ENCODE measurements around the gene SLC52A3.

The SLC52A3 gene

GRCh38 chr20:755941-756340, 12.4 kb downstream of the SLC52A3 start:
- Mint-ChIP-seq H3K4me3 (no peak overlapping the region), H3K9me3 (no peaks in the 10 kb centered on the region), H3K36me3 (ENCODE audit: low read depth) (no peaks in the 10 kb centered on the region), H3K27me3 (ENCODE audit: low read depth) (peaks cover 2% of the 10 kb centered on the region), H3K4me1 (ENCODE audit: low read depth) (peaks cover 6% of the 10 kb centered on the region), H3K27ac (no peak overlapping the region)
- DNase-seq (ENCODE audit: low spot score) = no peak

GRCh38 chr20:754904-755303, 13.4 kb downstream of the SLC52A3 start:
- H3K4me1 Mint-ChIP-seq (ENCODE audit: low read depth) = peaks cover 4% of the 10 kb centered on the region
- no peak for DNase-seq (ENCODE audit: low spot score)
- no peaks in the 10 kb centered on the region for H3K9me3 Mint-ChIP-seq
- H3K27ac Mint-ChIP-seq = no peak overlapping the region
- H3K27me3 Mint-ChIP-seq (ENCODE audit: low read depth) = peaks cover 4% of the 10 kb centered on the region
- H3K36me3 Mint-ChIP-seq (ENCODE audit: low read depth) = no peaks in the 10 kb centered on the region
- H3K4me3 Mint-ChIP-seq = no peak overlapping the region

GRCh38 chr20:753897-754635, 14.2 kb downstream of the SLC52A3 start:
- no peaks in the 10 kb centered on the region for H3K9me3 Mint-ChIP-seq
- H3K27me3 Mint-ChIP-seq (ENCODE audit: low read depth) = peaks cover 4% of the 10 kb centered on the region
- H3K4me1 Mint-ChIP-seq (ENCODE audit: low read depth) = peaks cover 4% of the 10 kb centered on the region
- no peaks in the 10 kb centered on the region for H3K36me3 Mint-ChIP-seq (ENCODE audit: low read depth)
- no peak overlapping the region for H3K4me3 Mint-ChIP-seq
- no peak overlapping the region for H3K27ac Mint-ChIP-seq
- DNase-seq (ENCODE audit: low spot score) = no peak

- Mint-ChIP-seq H3K4me1 (ENCODE audit: low read depth) (peaks cover 4% of the 10 kb centered on the region), H3K27me3 (ENCODE audit: low read depth) (peaks cover 4% of the 10 kb centered on the region), H3K9me3 (no peaks in the 10 kb centered on the region), H3K4me3 (no peak overlapping the region), H3K36me3 (ENCODE audit: low read depth) (no peaks in the 10 kb centered on the region), H3K27ac (no peak overlapping the region)
- DNase-seq (ENCODE audit: low spot score) = no peak
Measured at GRCh38 chr20:753136-753535, 15.2 kb downstream of the SLC52A3 start.

GRCh38 chr20:752291-752690, 16.0 kb downstream of the SLC52A3 start:
- Mint-ChIP-seq H3K27ac (no peak overlapping the region), H3K9me3 (no peaks in the 10 kb centered on the region), H3K4me3 (no peak overlapping the region), H3K4me1 (ENCODE audit: low read depth) (no peaks in the 10 kb centered on the region), H3K27me3 (ENCODE audit: low read depth) (peaks cover 4% of the 10 kb centered on the region), H3K36me3 (ENCODE audit: low read depth) (no peaks in the 10 kb centered on the region)
- no peak for DNase-seq (ENCODE audit: low spot score)

- no peak for DNase-seq (ENCODE audit: low spot score)
- Mint-ChIP-seq H3K4me1 (ENCODE audit: low read depth) (no peaks in the 10 kb centered on the region), H3K27me3 (ENCODE audit: low read depth) (peaks cover 4% of the 10 kb centered on the region), H3K9me3 (no peaks in the 10 kb centered on the region), H3K36me3 (ENCODE audit: low read depth) (no peaks in the 10 kb centered on the region), H3K27ac (no peak overlapping the region), H3K4me3 (no peak overlapping the region)
Measured at GRCh38 chr20:751761-752160, 16.5 kb downstream of the SLC52A3 start.

- H3K27ac Mint-ChIP-seq = no peak overlapping the region
- peaks cover 4% of the 10 kb centered on the region for H3K27me3 Mint-ChIP-seq (ENCODE audit: low read depth)
- no peak overlapping the region for H3K4me3 Mint-ChIP-seq
- H3K4me1 Mint-ChIP-seq (ENCODE audit: low read depth) = no peaks in the 10 kb centered on the region
- no peak for DNase-seq (ENCODE audit: low spot score)
- H3K9me3 Mint-ChIP-seq = peaks cover 5% of the 10 kb centered on the region
- H3K36me3 Mint-ChIP-seq (ENCODE audit: low read depth) = no peaks in the 10 kb centered on the region
Measured at GRCh38 chr20:750801-751200, 17.5 kb downstream of the SLC52A3 start.

- Mint-ChIP-seq H3K27ac (no peak overlapping the region), H3K27me3 (ENCODE audit: low read depth) (peaks cover 2% of the 10 kb centered on the region), H3K4me1 (ENCODE audit: low read depth) (no peaks in the 10 kb centered on the region), H3K36me3 (ENCODE audit: low read depth) (no peaks in the 10 kb centered on the region), H3K9me3 (peaks cover 16% of the 10 kb centered on the region), H3K4me3 (no peak overlapping the region)
- no peak for DNase-seq (ENCODE audit: low spot score)
Measured at GRCh38 chr20:745683-746301, 22.5 kb downstream of the SLC52A3 start.

- no peaks in the 10 kb centered on the region for H3K36me3 Mint-ChIP-seq (ENCODE audit: low read depth)
- no peak overlapping the region for H3K4me3 Mint-ChIP-seq
- peaks cover 16% of the 10 kb centered on the region for H3K9me3 Mint-ChIP-seq
Measured at GRCh38 chr20:742156-742555, 26.1 kb downstream of the SLC52A3 start.

GRCh38 chr20:741620-742019, 26.7 kb downstream of the SLC52A3 start:
- H3K27ac Mint-ChIP-seq = no peak overlapping the region
- no peaks in the 10 kb centered on the region for H3K36me3 Mint-ChIP-seq (ENCODE audit: low read depth)
- H3K4me1 Mint-ChIP-seq (ENCODE audit: low read depth) = no peaks in the 10 kb centered on the region
- no peaks in the 10 kb centered on the region for H3K27me3 Mint-ChIP-seq (ENCODE audit: low read depth)
- DNase-seq (ENCODE audit: low spot score) = no peak
- peaks cover 16% of the 10 kb centered on the region for H3K9me3 Mint-ChIP-seq
- no peak overlapping the region for H3K4me3 Mint-ChIP-seq

More at GRCh38 chr20:742156-742555, 26.1 kb downstream of the SLC52A3 start:
- DNase-seq (ENCODE audit: low spot score) = no peak
- Mint-ChIP-seq H3K27ac (no peak overlapping the region), H3K4me1 (ENCODE audit: low read depth) (no peaks in the 10 kb centered on the region), H3K27me3 (ENCODE audit: low read depth) (no peaks in the 10 kb centered on the region)

- DNase-seq (ENCODE audit: low spot score) = no peak
- no peaks in the 10 kb centered on the region for H3K4me1 Mint-ChIP-seq (ENCODE audit: low read depth)
- H3K27ac Mint-ChIP-seq = no peak overlapping the region
- no peaks in the 10 kb centered on the region for H3K27me3 Mint-ChIP-seq (ENCODE audit: low read depth)
- peaks cover 5% of the 10 kb centered on the region for H3K9me3 Mint-ChIP-seq
- no peak overlapping the region for H3K4me3 Mint-ChIP-seq
- H3K36me3 Mint-ChIP-seq (ENCODE audit: low read depth) = no peaks in the 10 kb centered on the region
Measured at GRCh38 chr20:740162-740561, 28.1 kb downstream of the SLC52A3 start.

- no peaks in the 10 kb centered on the region for H3K4me1 Mint-ChIP-seq (ENCODE audit: low read depth)
- H3K9me3 Mint-ChIP-seq = peaks cover 3% of the 10 kb centered on the region
Measured at GRCh38 chr20:739736-740135, 28.6 kb downstream of the SLC52A3 start.

GRCh38 chr20:733861-734260, 34.4 kb downstream of the SLC52A3 start:
- no peak for DNase-seq (ENCODE audit: low spot score)
- H3K36me3 Mint-ChIP-seq (ENCODE audit: low read depth) = no peaks in the 10 kb centered on the region
- H3K4me3 Mint-ChIP-seq = no peak overlapping the region
- H3K4me1 Mint-ChIP-seq (ENCODE audit: low read depth) = no peaks in the 10 kb centered on the region
- peaks cover 23% of the 10 kb centered on the region for H3K27me3 Mint-ChIP-seq (ENCODE audit: low read depth)
- no peak overlapping the region for H3K27ac Mint-ChIP-seq
- no peaks in the 10 kb centered on the region for H3K9me3 Mint-ChIP-seq

More at GRCh38 chr20:739736-740135, 28.6 kb downstream of the SLC52A3 start:
- Mint-ChIP-seq H3K27me3 (ENCODE audit: low read depth) (no peaks in the 10 kb centered on the region), H3K36me3 (ENCODE audit: low read depth) (no peaks in the 10 kb centered on the region), H3K4me3 (no peak overlapping the region), H3K27ac (no peak overlapping the region)
- no peak for DNase-seq (ENCODE audit: low spot score)

- H3K9me3 Mint-ChIP-seq = no peaks in the 10 kb centered on the region
- H3K27me3 Mint-ChIP-seq (ENCODE audit: low read depth) = peaks cover 29% of the 10 kb centered on the region
- H3K27ac Mint-ChIP-seq = no peak overlapping the region
- H3K36me3 Mint-ChIP-seq (ENCODE audit: low read depth) = no peaks in the 10 kb centered on the region
- H3K4me3 Mint-ChIP-seq = no peak overlapping the region
- H3K4me1 Mint-ChIP-seq (ENCODE audit: low read depth) = peaks cover 3% of the 10 kb centered on the region
- no peak for DNase-seq (ENCODE audit: low spot score)
Measured at GRCh38 chr20:732727-733126, 35.6 kb downstream of the SLC52A3 start.
